Activated T-cell treated with anti-CD3 and anti-CD28 coated beads, Interleukin-2, amount 50 U/mL, for 4 hours (primary cell): ENCODE measurements around the gene MYH7. TPM values are rescaled to one million over a fixed set of nuclear protein-coding genes. Genes with fewer than 3 reads are reported as not detected.

Source experiments
- ATAC-seq, 2 donors: fragments of 200-7000 bp; cut with Tn5 transposase; one replicate each; pipeline ENCODE4 v1.10.0; 2021
- DNase-seq: peaks from one replicate; pipeline ENCODE4 v3.0.0-alpha.2; 2020
- H3K27me3 Mint-ChIP-seq: one replicate; pipeline ENCODE4 v1.8.0; 2021; ENCODE audit warnings: low read depth, mixed read lengths
- H3K36me3 Mint-ChIP-seq: one replicate; pipeline ENCODE4 v1.8.0; 2022; ENCODE audit warnings: mixed read lengths; ENCODE audit not compliant: insufficient read depth
- H3K4me1 Mint-ChIP-seq: one replicate; pipeline ENCODE4 v1.8.0; 2021; ENCODE audit warnings: low read depth, mixed read lengths
- H3K4me3 Mint-ChIP-seq: one replicate; pipeline ENCODE4 v1.8.0; 2021; ENCODE audit warnings: mild to moderate bottlenecking, moderate library complexity, mixed read lengths
- H3K9me3 Mint-ChIP-seq: one replicate; pipeline ENCODE4 v1.8.0; 2021; ENCODE audit warnings: mixed read lengths
- total RNA-seq, 3 donors: library from RNA; stranded (reverse); gene quantifications; one replicate each; pipeline ENCODE4 v1.2.1, GENCODE V29; 2021

Gene MYH7
- total RNA-seq, result under 1 TPM in 1 of 3 donors, not detected in 2; 0.03 TPM

- Mint-ChIP-seq H3K4me3 (no peak within 1 kb of the TSS), H3K4me1 (no peaks in the 10 kb centered on the region), H3K9me3 (no peaks in the 10 kb centered on the region), H3K27me3 (no peaks in the 10 kb centered on the region), H3K36me3 (no peaks in the 10 kb centered on the region)
- no peak for DNase-seq
- no peak for ATAC-seq
Observed at GRCh38 chr14:23435543-23436326, at the start of gene MYH7. Gene MYH7, minus strand, starts transcription at chr14:23435660. Its CDS starts 1,928 bp downstream, at chr14:23433732.

- peak; percentile 58 to 74 for ATAC-seq
- DNase-seq, result no peak
- H3K4me1 Mint-ChIP-seq, result no peaks in the 10 kb centered on the region
- H3K9me3 Mint-ChIP-seq, result no peaks in the 10 kb centered on the region
- no peaks in the 10 kb centered on the region for H3K27me3 Mint-ChIP-seq
- peaks cover 28% of the 10 kb centered on the region for H3K36me3 Mint-ChIP-seq
- H3K4me3 Mint-ChIP-seq, result no peak overlapping the region
Observed at GRCh38 chr14:23483236-23483854, 47.9 kb upstream of the MYH7 start.

GRCh38 chr14:23482823-23483148 lies 47.3 kb upstream of the MYH7 start:
- H3K36me3 Mint-ChIP-seq, result peaks cover 31% of the 10 kb centered on the region
- ATAC-seq (no peak), DNase-seq (no peak)
- H3K27me3 Mint-ChIP-seq, result no peaks in the 10 kb centered on the region
- H3K9me3 Mint-ChIP-seq, result no peaks in the 10 kb centered on the region
- H3K4me3 Mint-ChIP-seq, result no peak overlapping the region
- peaks cover 2% of the 10 kb centered on the region for H3K4me1 Mint-ChIP-seq

GRCh38 chr14:23481979-23482822 lies 46.7 kb upstream of the MYH7 start:
- Mint-ChIP-seq H3K36me3 (peaks cover 37% of the 10 kb centered on the region), H3K27me3 (no peaks in the 10 kb centered on the region), H3K4me1 (peaks cover 6% of the 10 kb centered on the region), H3K4me3 (no peak overlapping the region), H3K9me3 (no peaks in the 10 kb centered on the region)
- ATAC-seq (no peak), DNase-seq (no peak)

- ATAC-seq, result no peak
- H3K4me3 Mint-ChIP-seq, result no peak overlapping the region
- DNase-seq, result no peak
- no peaks in the 10 kb centered on the region for H3K9me3 Mint-ChIP-seq
- no peaks in the 10 kb centered on the region for H3K27me3 Mint-ChIP-seq
- H3K36me3 Mint-ChIP-seq, result peaks cover 36% of the 10 kb centered on the region
- peaks cover 6% of the 10 kb centered on the region for H3K4me1 Mint-ChIP-seq
Observed at GRCh38 chr14:23481362-23481970, 46.0 kb upstream of the MYH7 start.

- Mint-ChIP-seq H3K36me3 (peaks cover 46% of the 10 kb centered on the region), H3K4me3 (no peak overlapping the region), H3K4me1 (peaks cover 6% of the 10 kb centered on the region)
Observed at GRCh38 chr14:23478109-23478759, 42.8 kb upstream of the MYH7 start.

GRCh38 chr14:23470947-23471346 lies 35.5 kb upstream of the MYH7 start:
- H3K36me3 Mint-ChIP-seq, result peaks cover 22% of the 10 kb centered on the region

More at GRCh38 chr14:23478109-23478759, 42.8 kb upstream of the MYH7 start:
- no peaks in the 10 kb centered on the region for H3K9me3 Mint-ChIP-seq
- DNase-seq (peak; percentile 64), ATAC-seq (peak; percentile 60 to 65)
- no peaks in the 10 kb centered on the region for H3K27me3 Mint-ChIP-seq

GRCh38 chr14:23469906-23470403 lies 34.5 kb upstream of the MYH7 start:
- DNase-seq, result peak; percentile 22
- Mint-ChIP-seq H3K4me1 (peaks cover 10% of the 10 kb centered on the region), H3K27me3 (no peaks in the 10 kb centered on the region), H3K36me3 (peaks cover 15% of the 10 kb centered on the region), H3K9me3 (no peaks in the 10 kb centered on the region), H3K4me3 (no peak overlapping the region)
- peak; percentile 8 to 25 for ATAC-seq

More at GRCh38 chr14:23470947-23471346, 35.5 kb upstream of the MYH7 start:
- H3K27me3 Mint-ChIP-seq, result no peaks in the 10 kb centered on the region
- DNase-seq (no peak), ATAC-seq (no peak)
- peaks cover 10% of the 10 kb centered on the region for H3K4me1 Mint-ChIP-seq
- no peak overlapping the region for H3K4me3 Mint-ChIP-seq
- no peaks in the 10 kb centered on the region for H3K9me3 Mint-ChIP-seq

- no peaks in the 10 kb centered on the region for H3K27me3 Mint-ChIP-seq
- DNase-seq (peak; percentile 85), ATAC-seq (peak; percentile 94 to 95)
- H3K36me3 Mint-ChIP-seq, result peaks cover 13% of the 10 kb centered on the region
- no peak within 1 kb of the TSS for H3K4me3 Mint-ChIP-seq
- H3K9me3 Mint-ChIP-seq, result no peaks in the 10 kb centered on the region
- peaks cover 10% of the 10 kb centered on the region for H3K4me1 Mint-ChIP-seq
Observed at GRCh38 chr14:23469127-23469905, 33.9 kb upstream of the MYH7 start, which contains the start of gene NGDN. Gene NGDN, plus strand, starts transcription at chr14:23469703. Its CDS starts 13 bp downstream, at chr14:23469716.

GRCh38 chr14:23468704-23469126 lies 33.3 kb upstream of the MYH7 start:
- ATAC-seq (peak; percentile 0 to 1), DNase-seq (no peak)
- Mint-ChIP-seq H3K36me3 (peaks cover 11% of the 10 kb centered on the region), H3K9me3 (no peaks in the 10 kb centered on the region), H3K27me3 (no peaks in the 10 kb centered on the region), H3K4me1 (peaks cover 10% of the 10 kb centered on the region), H3K4me3 (no peak overlapping the region)

- no peak for ATAC-seq
- H3K36me3 Mint-ChIP-seq, result no peaks in the 10 kb centered on the region
Observed at GRCh38 chr14:23465261-23465660, 29.8 kb upstream of the MYH7 start.

GRCh38 chr14:23464700-23465099 lies 29.2 kb upstream of the MYH7 start:
- H3K27me3 Mint-ChIP-seq, result peaks cover 6% of the 10 kb centered on the region

More at GRCh38 chr14:23465261-23465660, 29.8 kb upstream of the MYH7 start:
- H3K4me3 Mint-ChIP-seq, result no peak overlapping the region
- no peak for DNase-seq
- peaks cover 3% of the 10 kb centered on the region for H3K27me3 Mint-ChIP-seq
- peaks cover 2% of the 10 kb centered on the region for H3K4me1 Mint-ChIP-seq
- no peaks in the 10 kb centered on the region for H3K9me3 Mint-ChIP-seq

GRCh38 chr14:23460960-23461359 lies 25.5 kb upstream of the MYH7 start:
- Mint-ChIP-seq H3K4me3 (no peak overlapping the region), H3K4me1 (no peaks in the 10 kb centered on the region), H3K9me3 (no peaks in the 10 kb centered on the region), H3K36me3 (no peaks in the 10 kb centered on the region), H3K27me3 (peaks cover 20% of the 10 kb centered on the region)
- DNase-seq, result no peak
- ATAC-seq, result no peak

More at GRCh38 chr14:23464700-23465099, 29.2 kb upstream of the MYH7 start:
- H3K4me3 Mint-ChIP-seq, result no peak overlapping the region
- H3K36me3 Mint-ChIP-seq, result no peaks in the 10 kb centered on the region
- H3K9me3 Mint-ChIP-seq, result no peaks in the 10 kb centered on the region
- DNase-seq (no peak), ATAC-seq (no peak)
- H3K4me1 Mint-ChIP-seq, result peaks cover 2% of the 10 kb centered on the region
